ENCODE data around the gene TRIM72.

Gene TRIM72

DNA sequence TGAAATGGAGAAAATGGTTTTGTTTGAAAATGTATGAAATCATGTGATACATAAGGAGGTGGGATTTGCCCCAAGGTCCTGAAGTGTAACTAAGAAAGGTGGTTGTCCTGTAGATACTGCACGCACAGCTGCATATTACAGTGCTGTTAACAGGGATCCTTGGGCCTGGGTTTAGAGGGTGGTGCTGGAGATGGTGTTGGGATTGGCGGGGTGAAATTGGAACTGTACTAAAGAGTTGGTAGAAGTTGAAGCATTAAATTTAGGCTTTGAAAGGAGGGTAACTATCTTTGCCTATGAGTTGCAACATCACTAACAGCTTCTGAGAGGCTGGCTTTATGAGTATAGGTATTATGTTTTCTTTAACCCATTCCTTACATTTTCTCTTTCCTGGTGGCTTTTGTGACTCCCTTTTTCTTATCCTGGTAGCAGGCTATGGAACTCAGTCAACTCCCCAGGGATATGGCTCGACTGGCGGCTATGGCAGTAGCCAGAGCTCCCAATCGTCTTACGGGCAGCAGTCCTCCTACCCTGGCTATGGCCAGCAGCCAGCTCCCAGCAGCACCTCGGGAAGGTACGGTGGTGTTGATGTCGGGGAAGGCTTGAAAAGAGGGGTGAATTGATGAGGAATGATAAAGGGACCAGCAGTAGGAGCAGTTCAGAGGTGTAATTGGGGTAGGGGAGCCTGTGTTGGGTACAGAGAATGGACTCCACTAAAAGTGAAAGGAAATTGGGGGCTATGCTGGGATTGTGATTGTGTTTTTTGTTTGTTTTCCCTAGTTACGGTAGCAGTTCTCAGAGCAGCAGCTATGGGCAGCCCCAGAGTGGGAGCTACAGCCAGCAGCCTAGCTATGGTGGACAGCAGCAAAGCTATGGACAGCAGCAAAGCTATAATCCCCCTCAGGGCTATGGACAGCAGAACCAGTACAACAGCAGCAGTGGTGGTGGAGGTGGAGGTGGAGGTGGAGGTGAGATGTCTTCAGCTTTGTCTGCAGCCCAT, 30.2 kb upstream of the TRIM72 start:
- Histone ChIP-seq H3K4me3 (ENCODE audit: insufficient read depth, low read depth, low read length) (no peak overlapping the region), H3K36me3 (ENCODE audit: control insufficient read depth, insufficient read depth, low read length) (peaks cover 46% of the 10 kb centered on the region), H3K27me3 (ENCODE audit: control insufficient read depth, insufficient read depth, low read length, poor library complexity, severe bottlenecking) (no peaks in the 10 kb centered on the region), H3K27ac (ENCODE audit: insufficient read depth, low read depth, low read length, poor library complexity, severe bottlenecking) (no peak overlapping the region), H3K9me3 (ENCODE audit: control insufficient read depth, low read length) (no peaks in the 10 kb centered on the region), H3K4me1 (ENCODE audit: control insufficient read depth, insufficient read depth, low read length) (peaks cover 7% of the 10 kb centered on the region)
- WGBS, 2 experiments: 95% methylated on average over 10 of the region's 10 CpGs

DNA sequence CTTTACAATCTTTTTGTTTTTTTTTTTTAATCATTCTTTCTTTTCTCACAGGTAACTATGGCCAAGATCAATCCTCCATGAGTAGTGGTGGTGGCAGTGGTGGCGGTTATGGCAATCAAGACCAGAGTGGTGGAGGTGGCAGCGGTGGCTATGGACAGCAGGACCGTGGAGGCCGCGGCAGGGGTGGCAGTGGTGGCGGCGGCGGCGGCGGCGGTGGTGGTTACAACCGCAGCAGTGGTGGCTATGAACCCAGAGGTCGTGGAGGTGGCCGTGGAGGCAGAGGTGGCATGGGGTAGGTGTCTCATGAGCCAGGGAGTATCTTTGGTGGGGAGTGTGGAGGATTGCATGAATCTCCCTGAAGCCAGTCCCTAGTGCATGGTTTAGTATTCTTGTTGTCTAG, 29.0 kb upstream of the TRIM72 start:
- WGBS, 2 experiments: 96 to 97% methylated on average over 14 of the region's 14 CpGs
- Histone ChIP-seq H3K36me3 (ENCODE audit: control insufficient read depth, insufficient read depth, low read length) (peaks cover 58% of the 10 kb centered on the region), H3K27me3 (ENCODE audit: control insufficient read depth, insufficient read depth, low read length, poor library complexity, severe bottlenecking) (no peaks in the 10 kb centered on the region)

DNA sequence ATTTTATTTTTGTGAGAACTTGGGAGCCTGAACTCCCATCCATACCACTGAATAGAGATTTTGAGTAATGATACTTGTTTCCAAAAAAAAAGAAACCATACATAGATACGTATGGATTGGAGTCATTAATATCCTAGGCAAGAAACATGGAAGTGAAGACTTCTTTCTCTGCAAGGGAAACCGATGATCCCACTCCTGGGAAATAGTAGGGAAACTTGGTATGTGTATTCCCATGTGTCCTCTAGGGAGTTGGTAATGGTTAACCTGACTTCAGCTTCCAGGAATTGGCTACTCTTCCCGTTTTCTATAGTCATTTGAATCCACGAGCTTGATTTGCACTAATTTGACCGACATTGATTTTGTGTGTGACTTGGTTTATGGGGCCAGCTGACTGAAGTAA, 28.6 kb upstream of the TRIM72 start:
- H3K27me3 ChIP-seq (ENCODE audit: control insufficient read depth, insufficient read depth, low read length, poor library complexity, severe bottlenecking): no peaks in the 10 kb centered on the region
- no peak overlapping the region for H3K27ac ChIP-seq (ENCODE audit: insufficient read depth, low read depth, low read length, poor library complexity, severe bottlenecking)
- peaks cover 62% of the 10 kb centered on the region for H3K36me3 ChIP-seq (ENCODE audit: control insufficient read depth, insufficient read depth, low read length)
- peaks cover 7% of the 10 kb centered on the region for H3K4me1 ChIP-seq (ENCODE audit: control insufficient read depth, insufficient read depth, low read length)
- no peak overlapping the region for H3K4me3 ChIP-seq (ENCODE audit: insufficient read depth, low read depth, low read length)
- WGBS, 2 experiments: 96 to 97% methylated on average over 5 of the region's 5 CpGs
- H3K9me3 ChIP-seq (ENCODE audit: control insufficient read depth, low read length): no peaks in the 10 kb centered on the region

More for the DNA sequence above, 29.0 kb upstream of the TRIM72 start:
- H3K4me3 ChIP-seq (ENCODE audit: insufficient read depth, low read depth, low read length): no peak overlapping the region
- H3K27ac ChIP-seq (ENCODE audit: insufficient read depth, low read depth, low read length, poor library complexity, severe bottlenecking): no peak overlapping the region
- H3K4me1 ChIP-seq (ENCODE audit: control insufficient read depth, insufficient read depth, low read length): peaks cover 7% of the 10 kb centered on the region
- no peaks in the 10 kb centered on the region for H3K9me3 ChIP-seq (ENCODE audit: control insufficient read depth, low read length)

DNA sequence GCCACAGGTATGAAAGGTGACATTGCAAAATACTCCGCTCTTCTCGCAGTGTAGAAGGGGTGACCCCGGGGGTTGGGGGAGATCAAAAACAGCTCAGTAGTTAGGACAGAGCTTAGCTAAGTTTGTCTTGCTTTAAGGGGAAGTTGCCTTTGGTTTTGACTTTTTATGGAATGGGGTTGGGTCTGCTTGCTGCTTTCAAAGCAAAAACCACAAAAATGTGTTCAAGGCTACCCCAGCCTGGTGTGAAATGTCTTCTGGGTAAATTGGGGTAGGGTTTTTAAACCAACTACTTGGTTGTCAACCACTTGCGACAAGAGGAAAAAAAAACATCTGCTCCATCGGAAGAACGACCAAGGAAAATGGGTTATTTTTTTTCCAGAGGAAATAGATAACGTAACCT, 27.7 kb upstream of the TRIM72 start:
- Histone ChIP-seq H3K27me3 (ENCODE audit: control insufficient read depth, insufficient read depth, low read length, poor library complexity, severe bottlenecking) (no peaks in the 10 kb centered on the region), H3K4me1 (ENCODE audit: control insufficient read depth, insufficient read depth, low read length) (peaks cover 7% of the 10 kb centered on the region), H3K9me3 (ENCODE audit: control insufficient read depth, low read length) (no peaks in the 10 kb centered on the region), H3K36me3 (ENCODE audit: control insufficient read depth, insufficient read depth, low read length) (peaks cover 71% of the 10 kb centered on the region), H3K27ac (ENCODE audit: insufficient read depth, low read depth, low read length, poor library complexity, severe bottlenecking) (no peak overlapping the region), H3K4me3 (ENCODE audit: insufficient read depth, low read depth, low read length) (no peak overlapping the region)
- WGBS, 2 experiments: 97 to 98% methylated on average over 7 of the region's 7 CpGs

DNA sequence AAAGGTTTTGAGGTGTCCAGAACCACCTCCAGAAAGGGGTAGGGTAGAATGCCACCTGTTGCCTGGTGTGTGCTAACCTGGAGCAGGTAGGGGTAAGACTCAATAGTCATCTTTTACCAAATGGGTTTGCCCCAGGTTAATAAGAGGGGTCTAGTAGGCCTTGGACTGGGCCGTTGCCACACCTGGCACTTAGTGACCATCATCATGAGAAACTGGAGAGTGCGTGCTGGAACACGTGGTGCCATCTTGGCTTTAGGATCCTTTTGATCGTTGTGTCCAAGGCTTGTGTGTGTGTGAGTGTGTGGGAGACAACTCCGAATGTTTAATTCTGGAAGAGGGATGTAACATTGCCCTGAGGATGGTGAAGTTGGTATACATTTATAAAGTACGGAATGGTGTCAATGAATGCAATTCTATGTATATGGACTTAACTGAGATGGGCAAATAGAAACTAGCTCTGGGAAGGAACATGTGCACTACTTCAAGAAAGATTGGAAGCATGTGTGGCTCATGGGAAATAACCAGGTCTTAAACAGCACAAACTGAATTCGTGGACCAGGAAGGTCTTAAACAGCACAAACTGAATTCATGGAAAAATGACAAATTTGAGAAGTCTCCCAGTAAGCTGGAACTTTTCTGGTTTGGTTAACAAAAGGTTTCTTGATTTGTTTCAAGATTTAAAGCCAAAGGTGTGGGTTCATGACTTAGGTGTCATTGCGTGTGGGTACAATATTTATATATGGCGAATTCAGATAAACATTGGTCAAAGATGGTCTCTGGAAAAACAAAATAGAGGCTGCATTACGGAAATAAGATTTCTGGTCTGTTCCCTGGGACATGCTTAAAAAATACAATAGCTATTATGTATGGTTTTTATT, 26.8 kb upstream of the TRIM72 start:
- Histone ChIP-seq H3K36me3 (ENCODE audit: control insufficient read depth, insufficient read depth, low read length) (peaks cover 81% of the 10 kb centered on the region), H3K4me1 (ENCODE audit: control insufficient read depth, insufficient read depth, low read length) (peaks cover 6% of the 10 kb centered on the region), H3K9me3 (ENCODE audit: control insufficient read depth, low read length) (no peaks in the 10 kb centered on the region), H3K27me3 (ENCODE audit: control insufficient read depth, insufficient read depth, low read length, poor library complexity, severe bottlenecking) (no peaks in the 10 kb centered on the region), H3K4me3 (ENCODE audit: insufficient read depth, low read depth, low read length) (no peak overlapping the region), H3K27ac (ENCODE audit: insufficient read depth, low read depth, low read length, poor library complexity, severe bottlenecking) (no peak overlapping the region)
- WGBS, 2 experiments: 95 to 97% methylated on average over 10 of the region's 10 CpGs

DNA sequence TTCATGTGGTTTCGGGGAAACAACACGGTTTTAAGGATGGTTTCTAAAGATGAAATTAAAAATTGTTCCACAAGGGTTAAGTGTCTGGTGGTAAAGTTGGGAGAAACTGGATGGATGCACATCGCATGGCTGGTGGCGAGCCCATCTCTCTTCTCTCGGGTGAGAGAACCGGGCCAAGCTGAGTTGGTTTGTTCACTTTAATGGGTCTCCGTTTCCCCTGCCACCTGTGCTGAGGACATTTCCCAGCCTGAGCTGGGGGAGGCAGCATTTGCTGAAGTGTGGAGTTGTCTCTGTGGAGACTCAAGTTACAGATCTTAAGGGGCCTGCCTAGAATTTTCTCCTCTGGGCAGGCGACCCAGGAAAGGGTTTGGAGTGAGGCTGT, 26.1 kb upstream of the TRIM72 start:
- Histone ChIP-seq H3K9me3 (ENCODE audit: control insufficient read depth, low read length) (no peaks in the 10 kb centered on the region), H3K36me3 (ENCODE audit: control insufficient read depth, insufficient read depth, low read length) (peaks cover 85% of the 10 kb centered on the region), H3K4me3 (ENCODE audit: insufficient read depth, low read depth, low read length) (no peak overlapping the region), H3K27ac (ENCODE audit: insufficient read depth, low read depth, low read length, poor library complexity, severe bottlenecking) (no peak overlapping the region), H3K4me1 (ENCODE audit: control insufficient read depth, insufficient read depth, low read length) (no peaks in the 10 kb centered on the region), H3K27me3 (ENCODE audit: control insufficient read depth, insufficient read depth, low read length, poor library complexity, severe bottlenecking) (no peaks in the 10 kb centered on the region)
- WGBS, 2 experiments: 96 to 97% methylated on average over 8 of the region's 8 CpGs

DNA sequence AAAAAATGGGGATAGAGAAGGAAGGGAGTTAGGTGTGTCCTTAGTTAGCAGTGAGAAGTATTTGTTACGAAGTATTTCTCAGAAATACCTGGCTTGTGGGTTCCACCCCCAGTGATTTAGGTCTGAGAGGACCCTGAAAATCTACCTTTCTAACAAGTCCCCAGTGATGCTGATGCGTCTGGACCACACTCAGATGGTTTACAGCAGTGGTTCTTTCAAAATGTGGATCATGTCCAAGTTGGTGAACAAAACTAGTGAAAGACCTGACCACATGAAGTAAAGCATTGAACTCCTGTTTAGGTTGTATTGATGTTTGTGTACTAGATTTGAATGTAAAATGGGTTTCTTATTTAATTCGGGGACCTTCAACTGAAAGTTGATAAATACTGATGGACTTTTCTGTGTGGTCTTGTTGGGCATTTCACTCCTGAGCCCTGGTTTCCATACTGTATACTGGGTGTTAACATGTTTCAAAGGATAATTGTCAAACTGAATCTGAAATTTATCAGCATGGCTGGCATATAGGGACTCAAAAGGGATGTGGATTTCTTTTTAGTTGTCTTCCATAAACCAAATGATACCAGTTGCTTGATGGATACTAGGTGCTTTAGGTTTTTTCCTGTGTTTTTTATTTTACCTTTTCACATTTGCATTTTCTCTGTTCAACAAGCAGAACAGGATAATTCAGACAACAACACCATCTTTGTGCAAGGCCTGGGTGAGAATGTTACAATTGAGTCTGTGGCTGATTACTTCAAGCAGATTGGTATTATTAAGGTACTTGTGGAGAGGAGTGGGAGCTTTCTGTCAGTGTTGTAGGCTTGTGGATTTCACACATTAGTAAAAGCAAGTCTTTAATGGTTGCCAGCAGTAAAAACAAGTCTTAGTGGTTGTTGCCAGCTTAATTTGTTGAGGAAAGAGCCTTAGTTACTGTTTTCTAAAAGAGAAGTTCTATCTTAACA, 25.2 kb upstream of the TRIM72 start:
- Histone ChIP-seq H3K9me3 (ENCODE audit: control insufficient read depth, low read length) (no peaks in the 10 kb centered on the region), H3K36me3 (ENCODE audit: control insufficient read depth, insufficient read depth, low read length) (peaks cover 84% of the 10 kb centered on the region), H3K4me3 (ENCODE audit: insufficient read depth, low read depth, low read length) (no peak overlapping the region), H3K4me1 (ENCODE audit: control insufficient read depth, insufficient read depth, low read length) (no peaks in the 10 kb centered on the region), H3K27ac (ENCODE audit: insufficient read depth, low read depth, low read length, poor library complexity, severe bottlenecking) (no peak overlapping the region), H3K27me3 (ENCODE audit: control insufficient read depth, insufficient read depth, low read length, poor library complexity, severe bottlenecking) (no peaks in the 10 kb centered on the region)
- WGBS, 2 experiments: 97 to 98% methylated on average over 3 of the region's 3 CpGs

DNA sequence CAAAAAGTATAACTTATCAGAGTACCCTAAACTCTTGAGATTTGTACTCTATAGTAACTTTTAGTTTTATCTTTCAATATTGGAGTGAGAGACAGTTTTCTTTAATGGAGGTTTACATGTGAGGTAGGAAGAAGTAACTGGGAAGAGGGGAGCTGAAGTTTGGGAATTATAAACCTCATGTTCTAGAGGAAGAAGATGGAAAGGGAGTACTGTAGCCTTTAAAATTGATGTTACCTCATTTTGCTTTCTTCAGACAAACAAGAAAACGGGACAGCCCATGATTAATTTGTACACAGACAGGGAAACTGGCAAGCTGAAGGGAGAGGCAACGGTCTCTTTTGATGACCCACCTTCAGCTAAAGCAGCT, 24.5 kb upstream of the TRIM72 start:
- peaks cover 84% of the 10 kb centered on the region for H3K36me3 ChIP-seq (ENCODE audit: control insufficient read depth, insufficient read depth, low read length)
- no peak overlapping the region for H3K4me3 ChIP-seq (ENCODE audit: insufficient read depth, low read depth, low read length)
- no peaks in the 10 kb centered on the region for H3K27me3 ChIP-seq (ENCODE audit: control insufficient read depth, insufficient read depth, low read length, poor library complexity, severe bottlenecking)
- WGBS, 2 experiments: 98 to 99% methylated on average over 2 of the region's 2 CpGs
- no peaks in the 10 kb centered on the region for H3K4me1 ChIP-seq (ENCODE audit: control insufficient read depth, insufficient read depth, low read length)
- H3K27ac ChIP-seq (ENCODE audit: insufficient read depth, low read depth, low read length, poor library complexity, severe bottlenecking): no peak overlapping the region
- H3K9me3 ChIP-seq (ENCODE audit: control insufficient read depth, low read length): no peaks in the 10 kb centered on the region

DNA sequence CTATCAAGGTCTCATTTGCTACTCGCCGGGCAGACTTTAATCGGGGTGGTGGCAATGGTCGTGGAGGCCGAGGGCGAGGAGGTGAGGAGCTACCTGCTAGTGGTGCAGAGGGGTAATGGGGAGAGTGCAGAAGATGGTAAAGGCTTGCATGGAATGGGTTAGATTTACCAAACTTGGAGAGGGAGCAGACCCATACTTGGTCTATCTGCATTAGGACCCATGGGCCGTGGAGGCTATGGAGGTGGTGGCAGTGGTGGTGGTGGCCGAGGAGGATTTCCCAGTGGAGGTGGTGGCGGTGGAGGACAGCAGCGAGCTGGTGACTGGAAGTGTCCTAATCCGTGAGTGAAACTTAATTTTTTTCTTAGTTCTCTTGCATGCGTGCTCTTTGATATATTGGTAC, 23.9 kb upstream of the TRIM72 start:
- Histone ChIP-seq H3K27ac (ENCODE audit: insufficient read depth, low read depth, low read length, poor library complexity, severe bottlenecking) (no peak overlapping the region), H3K4me3 (ENCODE audit: insufficient read depth, low read depth, low read length) (no peak overlapping the region), H3K4me1 (ENCODE audit: control insufficient read depth, insufficient read depth, low read length) (no peaks in the 10 kb centered on the region), H3K9me3 (ENCODE audit: control insufficient read depth, low read length) (no peaks in the 10 kb centered on the region), H3K27me3 (ENCODE audit: control insufficient read depth, insufficient read depth, low read length, poor library complexity, severe bottlenecking) (no peaks in the 10 kb centered on the region), H3K36me3 (ENCODE audit: control insufficient read depth, insufficient read depth, low read length) (peaks cover 87% of the 10 kb centered on the region)
- 95 to 97% methylated on average over 12 of the region's 12 CpGs for WGBS, 2 experiments
